ENCODE data around the gene TCHP. TPM values are rescaled to one million over a fixed set of nuclear protein-coding genes. Genes with fewer than 3 reads are reported as not detected.

Gene TCHP
- total RNA-seq, 1 donor from 2014 or later: 22.6 TPM

DNA sequence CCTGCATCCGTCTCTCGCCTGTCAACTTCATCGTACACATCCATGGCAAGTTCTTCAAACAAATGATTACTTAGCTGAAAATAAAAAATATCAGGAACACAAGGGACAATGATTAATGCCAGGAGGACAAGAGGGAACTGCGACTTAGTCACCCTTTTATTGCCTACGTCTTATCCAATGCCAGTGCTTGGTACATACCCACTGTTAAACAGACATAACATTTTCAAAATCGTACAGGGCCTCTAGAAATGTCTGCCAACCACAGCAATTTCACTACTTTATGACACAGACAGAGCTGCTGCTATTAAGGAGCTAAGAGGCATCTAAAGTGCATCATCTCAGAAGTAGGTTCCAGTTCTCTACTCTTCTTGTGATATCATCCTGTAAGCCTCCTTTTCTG is 61.5 kb downstream of the TCHP start:
- DNase-seq (ENCODE audit: low spot score): no peak

DNA sequence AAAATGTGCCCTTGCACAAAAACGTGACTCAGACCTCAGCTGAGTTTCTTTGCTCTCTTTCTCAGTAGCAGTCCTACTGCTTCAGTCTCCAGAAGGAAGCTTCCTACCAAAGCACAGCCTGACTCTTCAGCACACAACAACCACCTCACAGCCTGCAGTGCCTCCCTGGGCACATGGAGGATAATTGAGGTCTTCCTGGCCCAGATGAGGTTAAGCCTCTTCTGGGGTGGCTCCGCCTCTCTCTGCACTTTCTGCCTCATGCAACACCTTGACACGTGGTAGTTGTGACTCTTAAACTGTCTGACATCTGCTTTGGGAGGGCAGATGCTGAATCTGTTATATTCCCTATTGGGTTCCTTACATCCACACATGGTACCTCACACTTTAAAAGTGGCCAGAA is 62.3 kb downstream of the TCHP start:
- no peak for DNase-seq (ENCODE audit: low spot score)

DNA sequence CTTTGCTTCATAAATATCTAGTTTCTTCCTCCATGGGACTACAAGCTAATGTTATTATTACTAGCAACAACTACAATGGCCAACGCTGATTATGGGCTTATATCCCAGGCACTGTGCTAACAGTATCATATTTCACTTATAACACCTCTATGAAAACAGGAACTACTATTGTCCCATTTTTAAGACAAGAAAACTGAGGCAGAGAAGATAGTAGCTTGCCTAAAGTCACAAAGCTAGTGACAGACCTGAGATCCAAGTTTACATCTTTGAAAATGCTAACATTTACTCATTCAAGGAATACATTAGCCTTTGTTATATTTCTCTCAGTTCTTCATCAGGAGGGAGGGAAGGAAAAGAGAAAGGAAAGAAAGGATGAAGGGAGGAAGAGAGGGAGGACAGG is 63.3 kb downstream of the TCHP start:
- DNase-seq (ENCODE audit: low spot score): no peak

DNA sequence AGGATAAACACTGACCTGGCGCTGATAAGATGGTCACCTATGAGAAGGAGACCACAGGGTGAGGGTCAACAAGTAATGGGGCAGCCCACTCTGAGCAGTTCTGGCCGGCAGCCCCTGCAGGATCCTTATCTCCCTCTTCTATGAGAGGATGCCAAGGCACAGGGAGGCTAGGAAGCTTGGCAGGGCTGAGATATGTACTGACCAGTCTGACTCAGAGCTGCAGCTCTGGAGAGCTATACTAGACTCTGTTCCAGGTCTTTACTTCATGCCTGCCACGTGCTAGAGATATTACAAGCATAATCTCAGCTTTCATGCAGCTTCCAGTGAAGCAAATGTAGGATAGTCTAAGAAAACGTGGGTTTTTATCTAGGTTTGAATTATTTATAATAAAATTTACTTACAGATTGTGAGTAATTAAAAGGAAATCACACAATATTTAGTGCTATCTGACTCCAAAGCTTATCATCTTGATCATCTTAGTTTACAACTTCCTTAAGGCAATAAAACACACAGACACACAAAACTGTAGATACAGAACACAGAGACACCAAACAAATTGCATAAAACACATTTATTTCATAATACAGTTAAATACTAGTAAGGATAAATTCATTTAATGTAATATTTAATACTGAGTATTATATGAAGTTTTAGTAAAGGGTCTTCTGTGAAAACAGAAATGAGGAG is 63.8 kb downstream of the TCHP start:
- DNase-seq (ENCODE audit: low spot score): peak; percentile 89

DNA sequence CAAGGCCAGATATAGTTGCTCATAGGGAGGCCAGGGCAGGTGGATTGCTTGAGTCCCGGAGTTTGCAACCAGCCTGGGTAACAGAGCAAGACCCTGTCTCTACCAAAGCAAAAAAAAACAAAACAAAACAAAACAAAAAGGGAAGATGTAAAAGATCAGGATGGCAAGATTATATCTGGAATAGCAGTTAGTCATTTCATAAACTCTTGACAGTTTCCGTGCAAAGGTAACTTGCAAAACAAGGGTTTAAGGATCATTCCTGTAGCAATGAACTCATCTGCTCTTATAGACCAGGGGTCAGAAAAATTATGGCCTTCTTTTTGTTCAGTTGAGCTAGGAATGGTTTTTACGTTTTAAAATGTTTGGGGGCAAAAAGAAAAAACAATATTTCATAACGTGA is 66.5 kb downstream of the TCHP start:
- no peak for DNase-seq (ENCODE audit: low spot score)

DNA sequence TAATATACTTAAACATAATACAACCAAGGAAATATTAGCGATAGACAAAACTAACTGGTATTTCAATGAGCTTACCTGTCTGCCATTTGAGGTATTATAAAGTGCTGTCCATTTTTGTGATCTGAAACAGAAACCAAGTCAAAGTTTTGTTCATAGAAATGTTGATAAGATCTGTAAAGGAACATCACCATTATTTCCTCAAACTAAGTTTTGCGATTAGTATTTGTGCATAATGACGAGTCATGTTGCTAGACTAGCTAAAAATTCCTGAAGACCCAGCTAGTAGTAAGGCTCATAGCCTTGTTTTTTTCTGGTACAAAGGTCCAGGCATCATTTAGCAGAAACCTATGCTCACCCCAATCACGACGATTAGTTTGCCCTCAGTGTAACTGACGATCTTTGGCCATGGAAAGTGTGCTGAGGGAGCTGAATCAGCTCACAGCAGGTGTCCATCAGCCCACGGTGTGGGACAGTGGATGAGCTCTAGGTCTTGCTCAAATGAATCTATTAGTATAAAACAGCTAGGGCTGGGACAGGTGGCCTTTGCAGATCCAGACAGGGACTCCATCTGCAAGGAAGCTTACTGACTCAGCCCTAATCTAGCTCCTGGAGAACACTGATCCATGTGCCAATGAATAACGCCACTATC is 67.4 kb downstream of the TCHP start:
- no peak for DNase-seq (ENCODE audit: low spot score)

Other genes with a start within 250 kb of the TCHP start
- gene FAM222A, start 186.4 kb upstream of the TCHP start, total RNA-seq (ENCODE audit: insufficient read depth, low replicate concordance): 4.1 TPM
- gene TRPV4, start 66.9 kb upstream of the TCHP start, total RNA-seq (ENCODE audit: insufficient read depth, low replicate concordance): 0.48 TPM
- 30.6 TPM for gene GLTP, start 19.7 kb upstream of the TCHP start, total RNA-seq (ENCODE audit: insufficient read depth, low replicate concordance)
- gene GIT2, start 96.1 kb downstream of the TCHP start, total RNA-seq (ENCODE audit: insufficient read depth, low replicate concordance): 33.7 TPM
- 58.3 TPM for gene ANKRD13A, start 99.2 kb downstream of the TCHP start, total RNA-seq (ENCODE audit: insufficient read depth, low replicate concordance)
- 28.6 TPM for gene C12orf76, start 148.2 kb downstream of the TCHP start, total RNA-seq (ENCODE audit: insufficient read depth, low replicate concordance)
- 34.9 TPM for gene IFT81, start 224.1 kb downstream of the TCHP start, total RNA-seq (ENCODE audit: insufficient read depth, low replicate concordance)